OCI-LY7 (cell line): Measurements from ENCODE around the gene DNM2.

Experiments
- CTCF ChIP-seq: fragments of 200-600 bp; sonication (generic); conservative IDR thresholded peaks from 2 replicates; pipeline ENCODE4 v1.5.1; 2014; ENCODE audit warnings: mild to moderate bottlenecking, antibody characterized with exemption, low read length, moderate library complexity, mixed read lengths
- EZH2phosphoT487 ChIP-seq: fragments of 200-600 bp; sonication (generic); IDR thresholded peaks from 2 replicates; pipeline ENCODE4 v1.6.1; 2018; ENCODE audit warnings: low read depth, borderline replicate concordance, mild to moderate bottlenecking, mixed run types, antibody characterized with exemption, low read length, moderate library complexity, mixed read lengths

- TF ChIP-seq CTCF (no peak), EZH2phosphoT487 (no peak)
Measured at GRCh38 chr19:10815007-10815536, 97.2 kb downstream of the DNM2 start.
